G401 (cell line): ENCODE measurements around the gene CDH23. TPM values are rescaled to one million over a fixed set of nuclear protein-coding genes. Genes with fewer than 3 reads are reported as not detected.

Source experiments
- DNase-seq: peaks from one replicate; pipeline ENCODE4 v3.0.0-alpha.2; 2015; ENCODE audit warnings: low spot score
- in situ Hi-C: cut with HindIII; loops from 2 replicates; pipeline ENCODE4 v1.10.0; 2016; ENCODE audit warnings: low sequenced_read_pairs, mixed read lengths
- total RNA-seq: library from RNA; depleted of rRNA; stranded (reverse); fragments of >200 nt; shearing (Covaris generic); gene quantifications from 2 replicates; pipeline ENCODE4 v1.2.3, GENCODE V29; 2014

CDH23 gene
- total RNA-seq, 1 experiment from 2014 or later: 5.9 TPM

DNA sequence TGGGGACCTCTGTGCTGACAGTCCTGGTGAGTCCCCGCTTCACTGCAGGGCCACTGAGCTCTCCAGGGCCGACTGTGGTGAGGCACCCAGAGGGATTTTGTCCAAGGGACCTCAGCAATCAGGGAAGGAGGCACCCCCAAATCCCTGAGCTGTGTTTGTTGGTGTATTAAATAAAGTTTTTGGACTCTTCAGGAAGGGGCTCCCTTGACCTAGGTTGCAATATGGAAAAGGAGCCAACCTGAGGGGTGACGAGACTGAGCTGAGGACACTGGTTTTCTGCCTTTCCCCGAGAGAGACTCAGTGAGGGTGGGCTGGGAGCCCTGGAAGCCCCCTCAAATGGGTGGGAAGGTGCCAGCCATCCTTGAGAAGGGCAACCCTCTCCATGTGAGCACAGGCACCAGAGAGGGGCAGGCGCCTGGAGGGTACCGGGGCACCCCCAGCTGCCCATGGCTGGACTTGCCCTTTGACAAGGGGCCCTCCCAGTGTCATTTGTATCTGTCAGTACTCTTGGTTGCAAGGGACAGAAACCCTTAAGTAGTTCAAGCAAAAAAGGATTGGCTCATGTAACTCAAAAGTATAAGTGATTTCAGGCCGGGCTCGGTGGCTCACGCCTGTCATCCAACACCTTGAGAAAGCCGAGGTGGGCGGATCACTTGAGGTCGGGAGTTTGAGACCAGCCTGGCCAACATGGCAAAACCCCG is 250.0 kb downstream of the CDH23 start:
- DNase-seq: no peak
- in situ Hi-C loops: no loop called here

DNA sequence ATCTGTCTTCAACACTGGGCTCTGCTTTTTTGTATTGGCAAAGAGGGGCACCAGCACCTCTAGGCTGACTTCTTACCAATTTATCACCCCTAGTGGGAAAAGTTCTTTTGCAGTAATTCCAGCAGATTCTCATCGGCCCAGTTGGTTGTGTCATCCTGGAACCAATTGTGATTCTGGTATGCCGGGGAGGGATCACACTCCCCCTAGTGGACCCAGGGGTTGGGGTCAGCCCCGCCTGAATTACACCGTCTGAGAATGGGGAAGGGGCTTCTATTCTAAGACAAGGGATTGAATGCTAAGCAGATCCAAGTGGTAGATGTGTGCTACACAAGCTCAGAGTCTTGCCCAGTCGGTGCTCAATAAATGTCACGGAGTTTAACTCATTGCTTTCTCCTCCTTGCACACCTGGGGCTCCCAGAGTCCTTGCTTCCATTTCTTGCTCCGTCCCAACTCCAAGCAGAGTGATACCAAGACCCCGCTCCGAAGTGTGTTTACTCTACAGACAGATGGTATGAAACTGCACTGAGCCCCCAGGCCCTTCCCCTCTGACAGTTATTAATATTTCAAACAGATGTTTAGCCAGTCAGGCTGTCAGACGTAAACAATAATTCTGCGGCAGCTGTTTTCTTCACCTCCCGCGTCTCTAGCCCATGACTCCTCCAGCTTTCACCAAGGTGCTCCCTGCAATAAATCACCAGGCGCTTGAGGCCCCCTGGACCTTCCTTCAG is 251.0 kb downstream of the CDH23 start:
- in situ Hi-C loops: no loop called here
- no peak for DNase-seq

DNA sequence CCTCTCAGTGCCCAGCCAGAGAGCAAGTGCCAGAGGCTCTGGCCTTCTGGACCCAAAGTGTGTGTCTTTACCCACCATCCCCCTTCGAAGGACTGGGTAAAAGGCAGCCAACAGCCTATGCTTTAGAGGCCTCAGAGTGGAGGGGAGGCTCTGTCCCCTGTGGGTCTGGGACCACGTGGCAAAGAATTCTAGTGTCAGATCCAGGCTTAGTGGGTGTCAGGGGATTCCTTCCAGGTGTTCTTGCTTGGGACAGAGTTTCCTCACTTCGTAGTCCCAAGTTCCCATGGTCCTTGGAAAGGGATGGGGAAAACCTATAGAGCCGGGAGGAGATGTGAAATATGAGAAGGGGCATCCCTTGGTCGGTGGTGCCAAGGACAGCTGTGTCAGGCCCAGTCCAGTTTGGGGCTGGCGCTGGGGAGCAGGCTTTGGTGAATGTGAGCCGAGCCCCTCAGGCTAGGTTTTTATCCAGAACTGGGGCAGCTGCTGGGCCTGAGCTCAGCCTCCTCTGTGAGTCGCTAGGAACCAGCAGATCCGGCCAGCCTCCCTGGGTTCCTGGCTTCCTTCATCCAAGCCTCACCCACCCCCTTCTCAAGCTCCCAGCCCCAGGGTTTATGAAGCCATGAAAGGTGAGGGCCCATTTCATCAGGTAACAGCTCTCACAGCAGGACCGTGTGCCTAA is 251.7 kb downstream of the CDH23 start:
- in situ Hi-C loops: no loop called here
- DNase-seq: no peak

GRCh38 chr10:71648933-71649320 is 252.2 kb downstream of the CDH23 start:
- in situ Hi-C loops: no loop called here
- no peak for DNase-seq

DNA sequence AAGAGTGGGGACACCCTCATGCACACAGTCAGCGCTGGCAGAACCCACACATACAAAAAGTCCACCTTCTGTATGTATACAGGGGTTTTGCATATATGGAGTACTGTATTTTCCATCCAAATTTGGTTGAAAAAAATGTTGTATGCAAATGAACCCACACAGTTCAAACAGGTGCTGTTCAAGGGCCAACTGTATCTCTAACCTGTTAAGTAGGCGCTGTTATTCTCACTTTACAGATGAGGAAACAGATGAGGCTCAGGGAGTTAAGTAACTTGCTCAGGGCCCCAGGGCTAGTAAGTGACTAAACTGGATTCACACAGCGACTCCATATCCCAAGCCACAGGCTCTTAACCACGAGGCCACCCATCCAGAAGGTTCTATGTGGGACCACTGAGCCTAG is 252.9 kb downstream of the CDH23 start:
- no peak for DNase-seq
- in situ Hi-C loops: no loop called here

DNA sequence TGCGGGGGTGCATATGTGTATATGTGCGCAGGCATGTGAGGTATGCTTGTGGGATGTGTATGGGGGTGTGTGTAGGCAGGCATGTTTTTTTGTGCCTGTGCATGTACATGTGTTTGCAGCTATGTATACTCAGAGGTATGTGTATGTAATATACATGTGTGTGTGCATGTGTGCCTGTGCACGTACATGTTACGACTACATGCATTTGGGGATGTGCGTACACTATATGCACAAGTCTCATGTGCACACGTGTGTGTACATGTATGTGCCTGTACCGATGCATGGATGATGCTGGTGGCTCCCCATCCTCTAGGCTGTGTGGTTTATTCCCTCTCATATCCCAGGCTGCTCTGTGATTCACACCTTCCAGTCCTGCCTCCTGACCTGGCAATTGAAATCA is 253.7 kb downstream of the CDH23 start:
- no peak for DNase-seq
- in situ Hi-C loops: no loop called here

- no peak for DNase-seq
- in situ Hi-C loops: no loop called here
Observed at GRCh38 chr10:71651428-71651827, 254.7 kb downstream of the CDH23 start.

GRCh38 chr10:71651928-71652327 is 255.2 kb downstream of the CDH23 start:
- no peak for DNase-seq
- in situ Hi-C loops: no loop called here

GRCh38 chr10:71653044-71653443 is 256.3 kb downstream of the CDH23 start:
- in situ Hi-C loops: no loop called here
- DNase-seq: no peak

- no peak for DNase-seq
- in situ Hi-C loops: no loop called here
Observed at GRCh38 chr10:71656220-71656619, 259.5 kb downstream of the CDH23 start.

DNA sequence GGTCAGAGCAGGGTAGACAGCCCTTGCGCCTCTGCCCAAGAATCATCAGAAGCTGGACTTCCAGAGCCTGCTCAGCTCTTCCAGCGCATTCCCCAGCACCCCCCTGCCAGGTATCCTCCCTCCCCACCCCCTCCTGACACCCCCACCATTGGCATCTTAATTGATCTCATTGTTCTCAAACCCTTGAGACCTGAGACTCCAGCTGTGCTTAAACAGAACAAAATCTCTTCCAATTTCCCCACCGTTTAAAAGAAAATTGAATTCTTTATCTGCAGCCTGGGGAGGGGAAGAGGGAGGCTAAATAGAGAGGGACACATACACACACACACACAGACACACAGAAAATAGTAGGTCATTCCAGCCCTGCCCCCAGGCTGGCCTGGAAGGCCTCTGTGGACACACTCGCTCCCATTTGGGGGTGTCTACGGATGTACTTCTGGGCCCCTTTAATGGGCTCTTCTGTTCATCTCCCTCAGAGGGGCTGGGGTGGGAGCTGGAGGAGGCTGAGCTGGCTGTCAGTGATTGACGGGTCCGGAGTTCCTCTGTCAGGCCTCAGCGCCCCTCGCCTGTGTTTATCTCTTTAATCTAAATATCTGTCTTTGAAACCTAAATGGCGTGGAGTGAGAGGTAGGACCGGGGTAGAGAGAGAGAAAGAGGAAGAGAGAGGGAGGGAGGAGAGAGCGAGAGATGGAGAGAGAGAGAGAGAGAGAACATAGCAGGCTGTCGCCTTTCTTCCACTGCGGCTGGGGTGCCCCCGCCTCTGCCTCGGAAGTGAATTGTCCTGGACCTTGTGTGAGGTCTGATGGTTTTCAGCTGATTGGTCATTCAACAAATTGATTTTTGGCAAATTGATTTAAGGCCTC is 261.1 kb downstream of the CDH23 start:
- no peak for DNase-seq
- in situ Hi-C loops: no loop called here

DNA sequence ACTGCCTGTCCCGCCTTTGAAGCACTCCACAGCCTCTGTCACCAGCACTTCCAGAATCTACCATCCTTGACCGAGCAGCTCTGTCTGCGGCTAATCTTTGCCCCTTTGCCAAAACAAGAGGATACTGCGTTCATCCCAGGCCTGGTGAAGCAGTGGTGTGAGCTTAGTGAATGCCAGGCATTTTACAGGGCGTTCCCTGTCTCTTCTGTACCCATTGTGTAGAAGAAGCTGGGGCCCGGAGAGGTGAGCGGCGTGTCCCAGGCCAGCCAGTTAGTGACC is 261.7 kb downstream of the CDH23 start:
- no peak for DNase-seq
- in situ Hi-C loops: no loop called here

GRCh38 chr10:71659111-71659634 is 262.5 kb downstream of the CDH23 start:
- DNase-seq: no peak
- in situ Hi-C loops: no loop called here

DNA sequence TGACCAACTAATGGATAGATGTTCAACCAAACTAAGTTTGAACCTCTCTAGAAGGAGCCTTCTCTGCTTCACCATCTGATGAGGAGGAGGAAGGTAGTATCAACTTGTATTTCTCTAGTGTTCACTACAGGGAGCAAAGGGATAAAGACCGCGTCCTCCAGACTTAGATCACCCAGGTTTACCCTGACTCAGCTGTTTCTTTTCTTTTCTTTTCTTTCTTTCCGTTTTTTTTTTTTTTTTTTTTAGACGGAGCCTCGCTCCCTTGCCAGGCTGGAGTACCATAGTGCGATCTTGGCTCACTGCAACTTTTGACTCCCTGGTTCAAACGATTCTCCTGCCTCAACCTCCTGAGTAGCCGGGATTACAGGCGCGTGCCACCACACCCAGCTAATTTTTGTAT is 263.0 kb downstream of the CDH23 start:
- no peak for DNase-seq
- in situ Hi-C loops: no loop called here

- DNase-seq: no peak
- in situ Hi-C loops: no loop called here
Observed at GRCh38 chr10:71660313-71660712, 263.6 kb downstream of the CDH23 start.

- no peak for DNase-seq
- in situ Hi-C loops: no loop called here
Observed at GRCh38 chr10:71661060-71661622, 264.4 kb downstream of the CDH23 start.

DNA sequence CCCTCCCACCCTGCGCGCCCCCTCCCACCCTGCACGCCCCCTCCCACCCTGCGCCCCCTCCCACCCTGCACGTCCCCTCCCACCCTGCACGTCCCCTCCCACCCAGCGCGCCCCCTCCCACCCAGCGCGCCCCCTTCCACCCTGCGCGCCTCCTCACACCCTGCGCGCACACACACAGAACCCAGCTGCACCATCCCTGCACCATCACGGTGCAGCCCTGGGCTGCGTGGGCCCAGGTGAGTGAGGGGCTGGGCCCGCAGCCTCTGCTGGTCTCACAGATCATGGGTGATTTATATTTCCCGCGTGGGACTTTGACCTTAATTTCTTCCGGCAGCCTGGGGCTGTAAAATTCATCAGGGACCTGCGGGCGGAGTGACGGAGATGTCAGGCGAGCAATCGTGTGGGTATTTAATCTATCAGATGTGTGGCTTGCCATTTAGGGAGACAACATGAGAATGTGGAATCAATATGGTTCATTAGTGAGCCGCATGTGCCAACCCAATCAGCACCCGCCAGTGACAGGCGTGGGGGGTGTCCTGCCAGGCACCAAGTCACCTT is 265.1 kb downstream of the CDH23 start:
- no peak for DNase-seq
- in situ Hi-C loops: no loop called here

DNA sequence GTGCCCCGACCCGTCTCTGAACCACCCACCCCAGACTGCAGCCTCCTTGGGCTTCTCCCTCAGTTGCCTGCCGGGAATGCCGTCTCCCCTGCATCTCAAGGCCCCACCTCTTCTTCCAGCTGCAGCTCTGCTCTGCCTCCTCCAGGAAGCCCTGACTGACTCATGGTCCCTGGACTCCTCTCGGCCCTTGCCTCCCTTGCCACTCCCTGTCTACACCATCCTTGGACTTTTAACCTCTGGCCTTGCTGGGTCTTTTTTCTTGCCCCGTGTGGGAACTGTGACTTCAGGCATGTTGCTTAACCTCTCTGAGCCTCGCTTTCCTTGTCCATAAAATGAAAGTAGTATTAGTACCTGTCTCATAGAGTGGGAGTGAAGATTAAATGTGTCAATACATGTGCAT is 266.6 kb downstream of the CDH23 start:
- in situ Hi-C loops: no loop called here
- DNase-seq: no peak

GRCh38 chr10:71664585-71664984 is 267.9 kb downstream of the CDH23 start:
- no peak for DNase-seq
- in situ Hi-C loops: no loop called here
